LoVo (cell line): ENCODE results near the gene IGFBP2.

ENCODE experiments used
- DNase-seq: peaks from one replicate; pipeline ENCODE4 v3.0.0-alpha.2; 2016; ENCODE audit warnings: low spot score

The IGFBP2 gene

GRCh38 chr2:216701544-216701943, 68.3 kb downstream of the IGFBP2 start:
- no peak for DNase-seq

GRCh38 chr2:216702756-216703155, 69.5 kb downstream of the IGFBP2 start:
- no peak for DNase-seq

GRCh38 chr2:216710551-216711301, 77.5 kb downstream of the IGFBP2 start:
- no peak for DNase-seq

- no peak for DNase-seq
Measured at GRCh38 chr2:216711348-216711747, 78.1 kb downstream of the IGFBP2 start.

GRCh38 chr2:216713691-216714336, 80.6 kb downstream of the IGFBP2 start:
- DNase-seq = no peak
